ENCODE results near the gene NRCAM. TPM values are rescaled to one million over a fixed set of nuclear protein-coding genes. Genes with fewer than 3 reads are reported as not detected.
"Not testable (repeated sequence)": the region's sequence is repeated elsewhere in the genome, so short reads cannot be mapped to it uniquely, and the experiment has no call there.

NRCAM gene
- total RNA-seq, 1 donor from 2014 or later = 143 TPM

- no peak for DNase-seq (ENCODE audit: low spot score in 2 of 2)
- no peak for FAIRE-seq
Observed at GRCh38 chr7:108360058-108360800, 96.0 kb downstream of the NRCAM start.

DNA sequence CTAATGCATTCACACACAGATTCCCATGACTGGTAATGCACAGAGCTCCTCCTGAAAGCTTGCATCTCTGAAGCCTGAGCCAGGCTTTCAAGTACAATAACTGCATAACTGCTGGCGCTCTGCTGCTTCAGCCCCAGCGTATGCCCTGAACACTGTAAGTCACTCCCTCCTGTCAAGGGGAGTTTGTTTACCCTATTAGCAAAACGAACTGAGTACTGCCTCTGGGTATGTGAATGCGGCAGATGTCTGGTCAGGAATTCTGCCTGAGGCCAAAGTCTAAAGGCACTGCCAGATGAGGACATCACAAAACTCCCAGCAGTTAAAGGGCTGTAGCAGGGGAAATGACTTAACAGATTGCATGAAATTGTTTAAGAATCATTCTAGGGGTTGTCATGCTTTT, 97.7 kb downstream of the NRCAM start:
- DNase-seq (ENCODE audit: low spot score in 2 of 2) = no peak
- FAIRE-seq = no peak

DNA sequence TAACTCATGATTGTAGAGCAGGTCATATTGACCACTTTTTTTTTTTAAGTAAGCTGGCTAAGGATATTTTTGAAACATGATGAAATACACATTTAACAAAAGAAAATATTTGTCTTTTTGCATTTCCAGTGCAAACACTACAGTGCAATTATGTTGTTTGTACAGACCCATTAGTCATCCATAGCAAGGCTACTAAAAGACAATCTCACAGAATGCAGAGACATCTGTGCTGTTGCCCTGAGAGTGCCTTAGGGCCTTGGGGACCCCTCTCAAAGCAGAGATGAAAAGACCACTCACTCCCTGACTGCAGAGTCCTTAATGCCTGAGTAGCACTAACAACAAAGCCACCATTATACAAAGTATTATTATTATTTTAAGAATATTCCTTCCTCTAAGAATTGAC, 104.5 kb downstream of the NRCAM start:
- FAIRE-seq = no peak
- DNase-seq (ENCODE audit: low spot score in 2 of 2) = no peak

DNA sequence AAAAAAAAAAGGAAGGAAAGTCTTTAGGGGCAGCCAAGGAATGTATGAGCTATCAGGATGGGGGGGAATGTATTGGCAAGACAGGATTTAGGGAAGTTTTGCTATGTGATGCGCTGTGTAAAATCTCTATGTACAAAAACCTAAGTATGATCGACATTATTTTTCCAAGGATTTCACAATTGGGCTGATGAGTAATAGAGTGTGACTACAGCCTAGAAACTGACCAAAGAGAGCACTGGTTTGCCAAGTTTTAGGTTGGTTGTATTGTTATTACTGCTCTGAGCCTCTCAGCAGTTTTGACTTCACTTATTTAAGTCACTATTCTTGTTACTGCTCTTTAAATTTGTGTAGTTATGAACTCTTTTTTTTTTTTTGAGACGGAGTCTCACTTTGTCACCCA, 107.3 kb downstream of the NRCAM start:
- FAIRE-seq (no peak), DNase-seq (ENCODE audit: low spot score in 2 of 2) (no peak)

GRCh38 chr7:108347616-108348015, 108.6 kb downstream of the NRCAM start:
- no peak for DNase-seq (ENCODE audit: low spot score in 2 of 2)
- FAIRE-seq = no peak

DNA sequence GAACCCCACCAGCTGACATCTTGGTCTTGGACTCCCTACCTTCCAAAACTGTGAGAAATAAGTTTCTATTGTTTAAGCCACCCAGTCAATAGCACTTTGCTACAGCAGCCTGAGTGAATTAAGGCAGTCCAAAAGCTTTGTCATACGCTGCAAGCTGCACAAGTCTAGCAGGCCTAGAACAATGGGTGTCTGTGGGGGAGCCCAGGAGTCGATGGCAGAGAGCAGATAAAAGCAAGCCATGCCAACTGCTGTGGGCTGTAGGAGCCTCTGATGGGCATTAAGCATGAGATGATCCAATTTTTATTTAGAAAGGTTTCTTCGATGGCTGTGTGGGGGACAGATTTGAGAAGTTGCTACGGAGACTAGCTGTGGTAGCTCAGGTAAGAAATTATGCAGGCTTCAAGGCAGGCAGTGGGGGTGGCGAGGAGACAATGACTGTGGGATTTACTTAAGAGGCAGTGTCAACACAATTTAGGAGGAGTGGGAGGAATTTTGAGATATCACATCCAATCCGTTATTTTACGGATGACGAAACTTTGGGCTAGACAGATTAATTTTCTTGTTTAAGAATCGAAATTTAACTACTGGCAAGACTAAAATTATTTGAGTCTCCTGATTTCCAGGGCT, 110.4 kb downstream of the NRCAM start:
- FAIRE-seq (no peak), DNase-seq (ENCODE audit: low spot score in 2 of 2) (no peak)

- FAIRE-seq = no peak
Observed at GRCh38 chr7:108340856-108341411, 115.3 kb downstream of the NRCAM start.

GRCh38 chr7:108340406-108340805, 115.8 kb downstream of the NRCAM start:
- not testable (repeated sequence) for FAIRE-seq; DNase-seq (ENCODE audit: low spot score in 2 of 2)

More at GRCh38 chr7:108340856-108341411, 115.3 kb downstream of the NRCAM start:
- DNase-seq (ENCODE audit: low spot score in 2 of 2) = no peak

DNA sequence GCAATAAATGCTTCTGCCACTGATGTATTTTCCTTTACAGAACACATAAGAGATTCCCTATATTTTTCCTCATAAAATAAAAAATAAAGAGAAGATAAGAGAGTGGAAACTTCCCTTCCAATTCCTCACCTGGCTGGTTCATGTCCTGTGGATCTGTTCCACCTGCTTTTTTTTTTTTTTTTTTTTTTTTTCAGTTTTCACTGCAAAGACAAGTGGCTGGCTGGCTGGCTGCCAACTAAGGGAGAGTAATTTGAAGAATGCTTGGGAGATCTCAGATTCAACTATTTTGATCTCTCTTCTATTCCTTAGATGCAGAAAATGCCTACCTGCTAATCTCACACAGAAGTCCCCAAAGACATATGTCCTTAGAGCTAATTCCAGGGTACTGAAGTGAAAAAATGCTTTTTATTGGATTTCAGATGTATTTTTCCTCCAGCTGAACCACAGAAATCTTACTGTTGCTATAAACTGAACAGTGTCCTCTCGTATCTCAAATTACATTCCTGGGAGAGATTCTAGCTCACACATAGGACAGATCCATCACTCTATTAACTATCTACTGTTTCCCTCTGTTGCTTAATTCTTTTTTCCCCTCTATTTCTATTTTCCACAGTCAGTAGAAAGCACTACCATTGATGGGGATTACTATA, 120.8 kb downstream of the NRCAM start:
- FAIRE-seq = no peak
- no peak for DNase-seq (ENCODE audit: low spot score in 2 of 2)

DNA sequence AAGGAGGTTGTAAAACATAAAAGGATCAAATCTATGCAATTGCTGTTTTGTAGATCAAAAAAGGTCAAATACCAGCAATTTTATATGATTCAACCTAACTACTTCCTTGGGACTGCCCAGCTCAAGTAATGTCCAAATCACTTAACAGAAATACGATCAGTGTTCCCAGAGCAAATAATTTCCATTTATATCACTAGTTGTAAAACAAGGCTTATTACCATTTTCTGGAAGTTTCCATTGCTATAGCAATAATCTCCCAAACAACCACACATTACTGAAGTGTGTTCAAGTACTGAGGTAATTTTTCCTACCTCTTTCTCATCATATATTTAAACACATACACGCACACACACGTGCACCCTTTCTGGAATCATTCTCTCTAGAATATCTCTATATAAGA, 123.3 kb downstream of the NRCAM start:
- FAIRE-seq (no peak), DNase-seq (ENCODE audit: low spot score in 2 of 2) (no peak)

GRCh38 chr7:108331971-108332370, 124.3 kb downstream of the NRCAM start:
- FAIRE-seq (no peak), DNase-seq (ENCODE audit: low spot score in 2 of 2) (no peak)

- FAIRE-seq (no peak), DNase-seq (ENCODE audit: low spot score in 2 of 2) (no peak)
Observed at GRCh38 chr7:108330227-108330626, 126.0 kb downstream of the NRCAM start.

DNA sequence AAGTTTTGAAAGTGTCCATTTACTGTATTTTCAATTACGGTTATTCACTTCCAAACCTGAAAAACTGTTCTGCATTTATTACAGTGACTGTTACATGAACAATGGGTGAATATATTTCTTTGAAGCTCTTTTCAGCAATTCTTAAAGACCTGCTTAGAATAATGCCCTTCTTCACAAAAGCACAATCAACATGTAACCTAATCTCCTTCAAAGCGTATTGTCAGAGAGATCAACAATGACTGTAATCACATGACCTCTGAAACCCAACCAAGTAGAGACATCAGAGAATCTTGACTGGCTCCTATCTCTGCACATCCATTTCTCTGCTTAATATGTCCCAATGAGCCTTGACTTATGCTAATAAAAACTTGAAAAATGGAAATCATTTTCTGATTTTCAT, 126.7 kb downstream of the NRCAM start:
- DNase-seq (ENCODE audit: low spot score in 2 of 2) = no peak
- FAIRE-seq = no peak

GRCh38 chr7:108328174-108328651, 128.0 kb downstream of the NRCAM start:
- DNase-seq (ENCODE audit: low spot score in 2 of 2) = no peak
- FAIRE-seq = no peak

GRCh38 chr7:108327353-108327752, 128.9 kb downstream of the NRCAM start:
- DNase-seq (ENCODE audit: low spot score in 2 of 2) (no peak), FAIRE-seq (no peak)

DNA sequence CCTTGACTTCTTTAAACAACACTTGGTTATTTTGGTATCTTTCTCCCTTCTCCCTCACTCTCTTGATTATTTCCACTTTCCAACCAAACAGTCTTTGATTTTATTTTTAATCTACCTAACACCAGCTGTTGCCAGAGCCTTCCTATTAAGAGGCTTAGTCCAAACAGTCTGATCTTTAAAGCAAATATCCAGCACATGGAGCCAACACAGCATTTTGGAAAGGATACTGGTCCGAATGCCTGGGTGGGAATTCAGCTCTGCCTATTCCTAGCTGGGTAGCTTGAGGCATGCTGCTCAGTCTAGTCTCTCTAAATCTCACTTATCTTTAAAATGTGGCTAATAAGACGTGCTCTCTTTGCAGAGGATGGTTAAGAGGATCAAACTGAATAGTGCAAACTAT, 129.3 kb downstream of the NRCAM start:
- FAIRE-seq = no peak

GRCh38 chr7:108324053-108325038, 131.9 kb downstream of the NRCAM start:
- DNase-seq (ENCODE audit: low spot score in 2 of 2) (no peak), FAIRE-seq (no peak)

More for the DNA sequence above, 129.3 kb downstream of the NRCAM start:
- DNase-seq (ENCODE audit: low spot score in 2 of 2) = no peak

DNA sequence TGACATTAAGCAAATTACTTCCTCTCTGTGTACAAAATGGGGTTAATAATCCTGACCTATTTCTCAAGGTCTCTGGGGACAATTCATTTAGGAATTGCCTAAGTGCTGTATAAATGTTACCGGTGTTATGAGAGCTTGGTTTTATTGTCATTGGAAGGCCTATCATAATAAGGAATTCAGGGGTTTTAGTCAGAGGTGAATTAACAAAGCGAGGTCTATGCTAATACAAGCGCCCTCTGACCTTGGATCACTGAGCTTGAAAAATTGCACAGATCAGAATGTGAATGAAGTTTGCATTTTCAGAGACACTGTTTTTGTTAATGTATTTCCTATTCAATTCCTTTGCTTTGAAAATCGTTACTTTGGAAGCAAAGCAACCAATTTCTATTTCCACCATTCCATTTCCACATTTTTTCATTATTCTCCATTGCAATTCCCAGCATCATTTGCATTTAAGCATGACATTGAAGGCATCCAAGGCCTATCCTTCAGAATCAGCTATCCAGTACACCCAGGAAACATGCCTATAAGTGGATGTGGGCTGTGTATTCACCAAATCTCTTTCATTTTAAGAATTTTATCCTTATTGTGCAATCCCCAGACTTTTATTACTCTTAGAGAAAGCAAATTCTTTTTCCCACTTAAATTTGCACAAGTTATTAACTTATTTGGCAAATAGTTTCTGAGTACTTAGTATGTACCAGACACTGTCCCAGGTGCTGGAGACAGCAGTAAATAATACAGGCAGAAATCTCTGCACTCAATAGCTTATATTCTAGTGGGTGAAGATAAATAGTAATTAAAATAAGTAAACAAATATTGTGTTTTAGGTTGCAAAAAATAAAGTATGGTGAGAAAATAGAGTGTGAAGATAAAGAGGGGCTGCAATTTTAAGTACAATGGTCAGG, 133.1 kb downstream of the NRCAM start:
- no peak for DNase-seq (ENCODE audit: low spot score in 2 of 2)
- FAIRE-seq = no peak

- no peak for DNase-seq (ENCODE audit: low spot score in 2 of 2)
- no peak for FAIRE-seq
Observed at GRCh38 chr7:108322046-108322445, 134.2 kb downstream of the NRCAM start.
